ENCODE data around the gene ANKS4B.

ANKS4B gene

DNA sequence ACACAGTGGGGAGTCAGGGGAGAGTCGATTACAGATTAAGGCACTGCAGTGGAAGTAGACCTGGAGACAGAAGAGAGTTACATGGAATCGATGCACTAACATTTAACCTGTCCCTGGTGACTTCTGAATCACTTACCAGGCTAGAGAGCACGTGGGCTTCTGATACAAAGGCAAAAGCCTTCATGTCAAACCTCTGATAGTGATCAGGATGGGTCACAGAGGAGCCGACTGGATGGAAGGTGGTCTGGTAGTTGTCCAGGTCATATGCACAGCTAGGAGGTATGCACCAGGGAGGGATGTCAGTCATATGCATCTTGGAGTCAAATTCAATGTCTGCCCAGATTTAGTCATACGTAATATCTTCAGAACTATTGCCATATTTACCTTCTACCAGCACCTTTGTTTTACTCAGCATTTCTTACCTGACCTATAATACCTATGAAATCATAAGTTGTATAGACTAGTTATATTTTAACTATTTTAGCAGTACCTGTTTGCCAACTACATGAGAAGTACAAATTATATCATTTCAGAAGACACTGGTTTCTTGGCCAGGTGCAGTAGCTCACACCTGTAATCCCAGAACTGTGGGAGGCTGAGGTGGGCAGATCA lies 33.8 kb upstream of the ANKS4B start:
- H3K27me3 Mint-ChIP-seq = peaks cover 32 to 80% of the 10 kb centered on the region in 2 donors
- H3K4me3 Mint-ChIP-seq = no peak overlapping the region
- no peaks in the 10 kb centered on the region for H3K36me3 Mint-ChIP-seq (ENCODE audit: insufficient read depth)
- H3K27ac Mint-ChIP-seq = no peak overlapping the region
- H3K4me1 Mint-ChIP-seq (ENCODE audit: low read depth in 2 of 2) = no peaks in the 10 kb centered on the region
- DNase-seq = no peak
- no peaks in the 10 kb centered on the region for H3K9me3 Mint-ChIP-seq
- ATAC-seq (replicated peaks) = no peak

DNA sequence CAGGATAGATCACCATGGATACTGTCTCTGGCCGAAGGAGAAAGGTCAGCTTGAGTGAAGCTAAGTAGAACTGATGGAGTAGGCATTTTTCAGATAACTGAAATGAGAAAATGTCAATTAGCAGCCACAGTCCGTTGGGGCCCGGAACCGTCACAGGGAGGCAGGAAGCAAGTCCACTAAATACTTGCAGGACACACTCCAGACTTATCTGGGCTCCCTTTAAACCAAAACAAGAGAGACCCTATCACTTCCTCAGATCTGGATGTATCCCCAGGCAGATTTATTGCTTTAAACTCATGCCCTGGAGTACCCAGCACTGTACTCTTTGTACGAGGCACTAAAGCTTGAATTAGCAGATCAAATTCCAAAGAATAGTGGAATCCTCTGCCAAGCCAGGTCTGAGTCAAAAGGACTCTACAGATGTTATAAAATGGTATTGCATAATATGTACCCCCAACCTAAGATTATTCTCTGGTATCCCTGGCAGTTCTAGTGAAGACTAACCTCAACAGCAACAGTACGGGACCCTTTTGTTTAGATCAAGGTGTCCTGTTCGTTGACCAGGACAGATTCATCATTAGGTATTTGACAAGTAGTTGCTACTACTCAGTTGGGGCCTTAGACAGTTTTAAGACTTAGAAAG lies 30.2 kb upstream of the ANKS4B start:
- no peaks in the 10 kb centered on the region for H3K9me3 Mint-ChIP-seq
- ATAC-seq (replicated peaks) = no peak

DNA sequence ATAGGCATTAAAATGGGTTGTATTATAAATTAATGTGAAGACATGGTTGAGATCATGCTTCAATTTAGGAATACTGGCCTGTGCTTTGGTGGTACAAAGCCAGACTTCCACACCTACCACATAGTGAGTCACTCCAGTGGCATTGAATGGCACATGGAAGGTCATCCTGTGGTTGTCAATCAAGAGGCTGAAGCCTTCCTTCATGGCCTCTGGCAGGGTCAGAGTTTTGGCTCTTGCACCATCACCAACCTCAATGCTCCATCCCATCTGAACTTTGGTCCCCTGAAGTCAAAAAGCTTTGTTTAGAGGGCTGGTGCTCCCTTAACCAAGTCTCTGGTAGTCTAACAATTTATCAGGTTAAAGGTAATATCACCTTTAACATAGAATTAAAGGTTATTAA lies 28.2 kb upstream of the ANKS4B start:
- ATAC-seq (replicated peaks) (no peak), DNase-seq (no peak)
- no peaks in the 10 kb centered on the region for H3K36me3 Mint-ChIP-seq (ENCODE audit: insufficient read depth)
- H3K27ac Mint-ChIP-seq = no peak overlapping the region
- H3K4me3 Mint-ChIP-seq = no peak overlapping the region
- peaks cover 18 to 63% of the 10 kb centered on the region in 2 donors for H3K27me3 Mint-ChIP-seq
- H3K9me3 Mint-ChIP-seq = no peaks in the 10 kb centered on the region
- H3K4me1 Mint-ChIP-seq (ENCODE audit: low read depth in 2 of 2) = no peaks in the 10 kb centered on the region

More for the DNA sequence above, 30.2 kb upstream of the ANKS4B start:
- Mint-ChIP-seq H3K4me3 (no peak overlapping the region), H3K27me3 (peaks cover 16 to 68% of the 10 kb centered on the region in 2 donors), H3K27ac (no peak overlapping the region), H3K4me1 (ENCODE audit: low read depth in 2 of 2) (no peaks in the 10 kb centered on the region), H3K36me3 (ENCODE audit: insufficient read depth) (no peaks in the 10 kb centered on the region)
- no peak for DNase-seq

DNA sequence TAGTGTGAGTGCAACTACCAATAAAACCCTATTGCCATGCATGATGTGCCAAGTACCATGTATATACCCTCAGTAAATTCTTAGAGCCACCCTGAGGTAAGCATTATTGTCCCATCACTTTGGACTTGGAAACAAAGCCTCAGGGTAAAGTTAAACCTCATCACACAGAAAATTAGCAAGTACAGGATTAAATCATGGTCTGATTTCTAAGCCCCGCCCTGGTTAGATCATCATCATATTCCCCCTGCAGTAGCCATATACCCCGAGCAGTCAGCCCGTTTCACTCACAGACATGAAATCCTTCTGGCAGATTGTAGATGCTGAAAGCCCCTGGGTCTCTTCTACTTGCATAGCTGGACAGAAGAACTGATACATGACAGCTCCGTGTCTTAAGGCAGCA lies 26.9 kb upstream of the ANKS4B start:
- Mint-ChIP-seq H3K36me3 (ENCODE audit: insufficient read depth) (no peaks in the 10 kb centered on the region), H3K4me1 (ENCODE audit: low read depth in 2 of 2) (no peaks in the 10 kb centered on the region), H3K4me3 (no peak overlapping the region), H3K27ac (no peak overlapping the region), H3K27me3 (peaks cover 21 to 63% of the 10 kb centered on the region in 2 donors), H3K9me3 (no peaks in the 10 kb centered on the region)
- DNase-seq (no peak), ATAC-seq (replicated peaks) (no peak)

DNA sequence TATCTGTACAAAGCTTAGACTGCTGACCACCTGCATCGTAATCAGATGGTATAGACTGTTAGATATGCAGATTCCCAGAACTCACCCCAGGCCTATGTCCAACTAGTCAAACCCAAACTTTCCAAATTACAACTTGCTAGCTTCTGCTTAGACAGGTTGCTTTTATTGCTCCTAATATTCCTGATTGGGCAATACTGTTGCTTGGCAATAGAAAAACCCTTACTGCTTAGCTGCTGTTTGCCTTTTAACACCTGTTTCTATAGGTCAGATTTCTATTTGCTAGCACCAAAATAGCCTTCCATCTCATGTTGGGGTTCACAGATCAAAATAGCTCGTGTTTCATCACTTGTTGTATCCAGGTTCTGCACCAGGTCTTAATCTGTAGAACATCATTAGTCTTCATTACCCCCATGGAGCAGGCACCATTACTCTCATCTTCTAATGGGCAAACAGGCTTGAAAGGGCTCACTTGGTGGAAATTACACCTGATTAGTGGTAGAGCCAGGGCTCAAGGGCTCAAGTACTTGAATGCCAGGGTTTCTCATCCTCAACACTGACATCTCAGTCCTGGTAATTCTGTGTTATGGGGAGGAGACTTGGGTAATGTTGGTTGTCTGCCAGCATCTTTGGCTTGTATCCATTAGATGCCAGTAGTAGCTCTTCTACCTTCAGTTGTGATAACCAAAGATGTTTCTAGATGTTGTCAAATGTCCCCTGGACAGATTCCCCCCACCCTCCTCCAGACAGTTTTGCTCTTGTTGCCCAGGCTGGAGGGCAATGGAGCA lies 24.9 kb upstream of the ANKS4B start:
- Mint-ChIP-seq H3K4me1 (ENCODE audit: low read depth in 2 of 2) (no peaks in the 10 kb centered on the region), H3K9me3 (no peaks in the 10 kb centered on the region), H3K36me3 (ENCODE audit: insufficient read depth) (no peaks in the 10 kb centered on the region), H3K27me3 (peaks cover 33 to 72% of the 10 kb centered on the region in 2 donors), H3K4me3 (no peak overlapping the region), H3K27ac (no peak overlapping the region)
- no peak for DNase-seq
- no peak for ATAC-seq (replicated peaks)

DNA sequence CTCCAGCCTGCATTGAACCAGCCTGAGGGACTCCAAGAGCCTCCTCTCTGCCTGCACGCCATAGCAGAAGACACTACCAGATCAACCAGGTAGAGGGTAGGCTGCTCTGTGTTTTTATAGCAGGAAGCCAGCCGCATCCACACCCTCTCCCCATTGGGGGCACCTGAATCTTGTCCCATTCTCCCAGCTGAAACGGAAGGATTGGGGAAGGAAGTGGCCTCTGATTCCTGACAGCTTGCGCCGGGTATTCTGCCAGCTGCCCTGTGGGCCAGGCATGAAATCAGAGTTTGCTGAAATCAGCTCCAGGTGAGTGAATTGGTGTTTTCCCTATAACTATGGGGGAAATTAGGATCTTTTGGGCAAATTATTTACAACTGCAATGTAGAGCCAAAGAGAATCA lies 22.0 kb upstream of the ANKS4B start, which contains the start of gene ZP2:
ZP2 (minus strand) TSS at position 89 of the 400 bp plus-strand sequence; CDS start at position 62, 27 bp downstream.
- no peaks in the 10 kb centered on the region for H3K36me3 Mint-ChIP-seq (ENCODE audit: insufficient read depth)
- no peak for ATAC-seq (replicated peaks)
- no peaks in the 10 kb centered on the region for H3K4me1 Mint-ChIP-seq (ENCODE audit: low read depth in 2 of 2)
- H3K4me3 Mint-ChIP-seq = no peak within 1 kb of the TSS
- H3K27ac Mint-ChIP-seq = no peak within 1 kb of the TSS
- DNase-seq = no peak
- H3K27me3 Mint-ChIP-seq = peaks cover 45 to 84% of the 10 kb centered on the region in 2 donors
- no peaks in the 10 kb centered on the region for H3K9me3 Mint-ChIP-seq

DNA sequence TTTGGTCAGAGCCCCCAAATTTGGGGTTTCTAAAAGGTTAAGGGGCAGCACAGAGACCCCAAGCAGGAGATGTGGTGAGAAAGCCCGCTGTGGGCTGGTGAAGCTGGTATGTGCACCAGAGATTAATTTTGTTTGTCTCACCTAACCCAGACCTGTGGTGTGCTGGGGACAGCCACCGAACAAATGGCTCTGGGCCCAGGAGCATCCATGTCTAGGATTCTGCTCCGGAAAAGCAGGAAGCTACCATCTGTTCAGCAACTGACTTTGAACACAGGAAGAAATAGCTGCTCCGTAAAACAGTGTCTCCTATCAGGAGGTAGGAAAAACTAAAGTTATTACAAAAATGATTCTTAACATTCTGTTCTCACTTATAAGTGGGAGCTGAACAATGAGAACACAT lies 19.4 kb upstream of the ANKS4B start:
- DNase-seq (no peak), ATAC-seq (replicated peaks) (no peak)
- no peak overlapping the region for H3K27ac Mint-ChIP-seq
- no peaks in the 10 kb centered on the region for H3K36me3 Mint-ChIP-seq (ENCODE audit: insufficient read depth)
- H3K4me1 Mint-ChIP-seq (ENCODE audit: low read depth in 2 of 2) = no peaks in the 10 kb centered on the region
- H3K4me3 Mint-ChIP-seq = no peak overlapping the region
- peaks cover 53 to 90% of the 10 kb centered on the region in 2 donors for H3K27me3 Mint-ChIP-seq
- H3K9me3 Mint-ChIP-seq = no peaks in the 10 kb centered on the region

DNA sequence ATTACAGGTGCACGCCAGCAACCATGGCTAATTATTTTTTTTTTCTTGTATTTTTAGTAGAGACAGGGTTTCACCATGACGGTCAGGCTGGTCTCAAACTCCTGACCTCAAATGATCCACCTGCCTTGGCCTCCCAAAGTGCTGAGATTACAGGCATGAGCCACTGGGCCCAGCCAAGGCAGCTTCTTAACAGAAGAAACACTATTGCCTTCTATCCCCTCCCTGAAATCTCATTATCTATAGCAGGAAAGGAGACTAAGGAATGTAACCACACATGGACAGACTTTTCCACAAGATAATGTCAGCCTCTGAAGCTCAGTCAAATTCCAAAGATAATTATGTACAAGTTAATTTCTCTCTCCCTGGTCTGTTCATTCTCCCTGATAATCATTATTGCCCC lies 16.4 kb upstream of the ANKS4B start:
- Mint-ChIP-seq H3K4me1 (ENCODE audit: low read depth in 2 of 2) (no peaks in the 10 kb centered on the region), H3K27me3 (peaks cover 53 to 84% of the 10 kb centered on the region in 2 donors), H3K9me3 (no peaks in the 10 kb centered on the region), H3K27ac (no peak overlapping the region), H3K36me3 (ENCODE audit: insufficient read depth) (no peaks in the 10 kb centered on the region), H3K4me3 (no peak overlapping the region)
- no peak for ATAC-seq (replicated peaks)
- no peak for DNase-seq

DNA sequence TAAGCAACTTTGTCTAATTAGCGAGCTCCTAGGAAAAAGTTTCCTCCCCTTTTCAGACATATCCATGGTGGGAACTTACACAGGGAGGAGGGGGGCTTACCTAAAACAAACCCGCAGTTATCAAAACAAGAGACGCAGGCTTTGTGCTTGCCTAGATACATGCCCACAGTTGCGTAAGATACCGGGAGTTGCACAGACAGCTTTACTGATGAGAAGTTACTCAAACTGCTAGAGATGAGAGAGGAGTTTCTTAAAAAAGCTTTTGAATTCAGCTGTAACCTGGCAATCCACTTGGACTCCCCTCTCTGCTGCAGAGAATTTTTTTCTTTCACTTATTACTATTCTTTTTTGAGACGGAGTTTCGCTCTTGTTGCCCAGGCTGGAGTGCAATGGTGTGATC lies 15.3 kb upstream of the ANKS4B start:
- Mint-ChIP-seq H3K4me3 (no peak overlapping the region), H3K4me1 (ENCODE audit: low read depth in 2 of 2) (no peaks in the 10 kb centered on the region), H3K9me3 (no peaks in the 10 kb centered on the region), H3K27me3 (peaks cover 58 to 84% of the 10 kb centered on the region in 2 donors), H3K27ac (no peak overlapping the region), H3K36me3 (ENCODE audit: insufficient read depth) (no peaks in the 10 kb centered on the region)
- ATAC-seq (replicated peaks) = no peak
- DNase-seq = no peak

DNA sequence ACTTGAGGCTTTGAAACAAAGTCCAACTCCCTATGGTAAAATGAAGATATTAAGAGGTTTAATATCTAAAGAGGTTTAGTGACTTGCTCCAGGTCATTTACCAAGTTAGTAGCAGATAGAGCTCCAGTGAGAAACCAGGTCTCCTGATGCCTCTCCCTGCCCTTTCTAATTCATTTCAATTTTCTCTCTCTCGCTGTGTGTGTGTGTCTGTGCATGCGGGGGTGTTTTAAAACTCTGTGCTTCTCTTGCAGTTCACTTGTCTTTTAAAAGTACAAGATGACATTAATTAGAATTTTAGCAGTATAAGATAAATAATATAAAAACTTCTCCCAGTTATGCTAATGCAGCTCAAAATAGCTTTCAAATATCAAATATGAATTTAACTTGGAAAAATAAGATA lies 13.9 kb upstream of the ANKS4B start:
- no peaks in the 10 kb centered on the region for H3K4me1 Mint-ChIP-seq (ENCODE audit: low read depth in 2 of 2)
- no peak for DNase-seq
- H3K36me3 Mint-ChIP-seq (ENCODE audit: insufficient read depth) = no peaks in the 10 kb centered on the region
- H3K27ac Mint-ChIP-seq = no peak overlapping the region
- no peak overlapping the region for H3K4me3 Mint-ChIP-seq
- H3K27me3 Mint-ChIP-seq = peaks cover 58 to 86% of the 10 kb centered on the region in 2 donors
- no peaks in the 10 kb centered on the region for H3K9me3 Mint-ChIP-seq
- no peak for ATAC-seq (replicated peaks)

DNA sequence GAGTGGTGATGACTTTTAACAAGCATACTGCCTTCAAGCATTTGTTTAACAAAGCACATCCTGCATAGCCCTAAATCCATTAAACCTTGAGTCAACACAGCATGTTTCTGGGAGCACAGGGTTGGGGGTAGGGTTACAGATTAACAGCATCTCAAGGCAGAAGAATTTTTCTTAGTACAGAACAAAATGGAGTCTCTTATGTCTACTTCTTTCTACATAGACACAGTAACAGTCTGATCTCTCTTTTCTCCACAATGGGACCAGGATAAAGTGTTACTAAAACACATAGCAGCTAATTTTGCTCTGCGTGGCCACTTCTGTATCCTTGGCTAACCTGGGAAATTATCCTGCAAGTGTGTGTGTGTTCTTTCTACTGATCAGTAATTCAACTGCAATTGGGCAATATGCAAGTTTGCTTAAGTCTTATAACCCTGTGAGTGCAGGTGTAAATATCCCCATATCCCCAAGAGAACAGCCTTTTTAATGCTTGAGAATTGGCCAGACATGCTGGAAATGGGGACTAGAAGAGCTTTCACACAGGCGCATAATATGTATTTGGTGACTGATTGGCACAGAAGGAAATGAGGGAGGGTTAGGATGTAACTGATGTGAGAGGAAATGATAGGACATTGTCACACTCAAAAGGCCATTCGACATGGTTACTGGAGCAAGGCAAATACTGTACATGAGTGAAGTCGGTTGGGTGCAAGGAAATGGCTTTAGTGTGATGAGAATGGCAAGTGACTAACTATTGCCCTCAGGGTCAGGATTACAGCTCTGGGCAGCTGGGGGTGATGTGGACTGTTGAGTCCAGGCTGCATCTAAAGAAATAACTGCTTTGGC lies 10.8 kb upstream of the ANKS4B start:
- peaks cover 66 to 85% of the 10 kb centered on the region in 2 donors for H3K27me3 Mint-ChIP-seq
- no peaks in the 10 kb centered on the region for H3K9me3 Mint-ChIP-seq
- no peak overlapping the region for H3K4me3 Mint-ChIP-seq
- H3K27ac Mint-ChIP-seq = no peak overlapping the region
- H3K36me3 Mint-ChIP-seq (ENCODE audit: insufficient read depth) = no peaks in the 10 kb centered on the region
- no peaks in the 10 kb centered on the region for H3K4me1 Mint-ChIP-seq (ENCODE audit: low read depth in 2 of 2)
- ATAC-seq (replicated peaks) (no peak), DNase-seq (no peak)

DNA sequence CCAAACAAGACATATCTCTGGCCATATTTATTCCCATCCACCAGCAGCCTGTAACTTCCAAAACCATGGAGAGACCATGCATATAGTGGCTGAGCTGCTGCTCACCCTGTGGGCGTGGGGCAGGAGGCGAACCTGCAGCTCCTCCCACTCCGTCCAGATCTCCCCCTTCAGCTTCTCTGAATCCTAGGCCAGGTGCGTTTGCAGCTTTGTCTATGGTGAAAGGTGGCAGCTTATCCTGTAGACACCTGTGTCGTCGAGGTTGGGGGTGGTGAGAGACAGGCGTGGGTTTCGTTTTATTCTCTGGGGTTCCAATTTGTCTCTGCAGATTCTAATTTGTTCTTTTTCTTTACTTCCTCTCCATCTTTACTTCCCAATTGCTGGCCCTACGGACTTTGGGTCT lies 9.7 kb upstream of the ANKS4B start:
- peaks cover 72 to 85% of the 10 kb centered on the region in 2 donors for H3K27me3 Mint-ChIP-seq
- H3K27ac Mint-ChIP-seq = no peak overlapping the region
- DNase-seq = no peak
- no peak overlapping the region for H3K4me3 Mint-ChIP-seq
- no peaks in the 10 kb centered on the region for H3K36me3 Mint-ChIP-seq (ENCODE audit: insufficient read depth)
- no peaks in the 10 kb centered on the region for H3K4me1 Mint-ChIP-seq (ENCODE audit: low read depth in 2 of 2)
- H3K9me3 Mint-ChIP-seq = no peaks in the 10 kb centered on the region
- ATAC-seq (replicated peaks) = no peak

DNA sequence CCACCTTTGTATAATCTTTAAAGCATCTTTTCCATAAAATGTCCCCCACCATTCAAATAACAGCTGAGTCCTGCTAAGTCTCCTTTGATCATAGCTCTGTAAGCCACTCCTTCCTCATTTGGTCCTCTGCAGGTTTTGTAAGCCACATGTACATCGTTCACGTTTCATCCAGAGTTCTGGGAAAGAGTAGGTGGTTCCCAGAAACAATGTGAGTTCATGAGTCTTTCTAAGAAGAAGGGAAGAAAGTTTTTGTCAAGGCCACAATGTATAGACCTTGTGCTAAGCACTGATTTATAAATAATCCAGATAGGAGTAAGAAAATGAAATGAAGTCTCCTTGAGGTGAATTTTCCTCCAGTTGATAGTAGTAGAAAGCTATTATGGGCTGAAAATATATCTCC lies 8.7 kb upstream of the ANKS4B start:
- no peak for DNase-seq
- Mint-ChIP-seq H3K4me3 (no peak overlapping the region), H3K27me3 (peaks cover 73 to 91% of the 10 kb centered on the region in 2 donors)

More for the DNA sequence above, 8.7 kb upstream of the ANKS4B start:
- Mint-ChIP-seq H3K4me1 (ENCODE audit: low read depth in 2 of 2) (no peaks in the 10 kb centered on the region), H3K9me3 (no peaks in the 10 kb centered on the region), H3K36me3 (ENCODE audit: insufficient read depth) (no peaks in the 10 kb centered on the region), H3K27ac (no peak overlapping the region)
- no peak for ATAC-seq (replicated peaks)

Measured in effector memory CD8-positive, alpha-beta T cell (primary cell).